SU-DHL-6 (cell line): ENCODE data around the gene STRN.
"Not testable (repeated sequence)": the region's sequence is repeated elsewhere in the genome, so short reads cannot be mapped to it uniquely, and the experiment has no call there.

Experiments
- H2AFZ ChIP-seq: fragments of 200-600 bp; sonication (generic); 2 replicates; pipeline ENCODE4 v1.6.1; 2014; ENCODE audit warnings: low read depth, mild to moderate bottlenecking, moderate library complexity, mixed read lengths, antibody characterized with exemption, low read length; ENCODE audit not compliant: severe bottlenecking
- H3F3A ChIP-seq: fragments of 200-600 bp; shearing (Covaris generic); 2 replicates; pipeline ENCODE4 v1.6.0; 2016; ENCODE audit warnings: antibody characterized with exemption, mild to moderate bottlenecking; ENCODE audit not compliant: insufficient read depth
- H3K27ac ChIP-seq: fragments of 200-600 bp; sonication (generic); 2 replicates; pipeline ENCODE4 v1.5.1; 2016; ENCODE audit warnings: low read depth, mild to moderate bottlenecking, low read length, moderate library complexity, mixed read lengths
- H3K27me3 ChIP-seq: fragments of 200-600 bp; sonication (generic), shearing (Covaris generic); 2 replicates; pipeline ENCODE4 v1.6.0; 2014; ENCODE audit warnings: mild to moderate bottlenecking, low read length
- H3K36me3 ChIP-seq: fragments of 200-600 bp; sonication (generic); 2 replicates; pipeline ENCODE4 v1.6.1; 2014; ENCODE audit warnings: mild to moderate bottlenecking, low read length, mixed read lengths
- H3K4me2 ChIP-seq: fragments of 300-600, 200-600 bp; shearing (Covaris generic), sonication (generic); 2 replicates; pipeline ENCODE4 v1.6.0; 2014; ENCODE audit warnings: low read length, low read depth, mild to moderate bottlenecking; ENCODE audit not compliant: poor library complexity, severe bottlenecking
- H3K4me3 ChIP-seq: fragments of 200-600 bp; sonication (generic); 2 replicates; pipeline ENCODE4 v1.5.1; 2014; ENCODE audit warnings: antibody characterized with exemption, low read length, mild to moderate bottlenecking, mixed read lengths; ENCODE audit not compliant: insufficient read depth, poor library complexity, severe bottlenecking
- H3K79me2 ChIP-seq: fragments of 200-600 bp; sonication (generic); 2 replicates; pipeline ENCODE4 v1.6.1; 2014; ENCODE audit warnings: mild to moderate bottlenecking, low read length, moderate library complexity; ENCODE audit not compliant: insufficient read depth
- H3K9ac ChIP-seq: fragments of 200-600 bp; sonication (generic); 2 replicates; pipeline ENCODE4 v1.7.0; 2014; ENCODE audit warnings: mild to moderate bottlenecking, low read length
- H3K9me2 ChIP-seq: fragments of 200-600 bp; sonication (generic); replicated peaks from 2 replicates; pipeline ENCODE4 v1.6.1; 2014; ENCODE audit warnings: low read length; ENCODE audit not compliant: insufficient read depth
- H3K9me3 ChIP-seq: fragments of 200-600 bp; sonication (generic); 2 replicates; pipeline ENCODE4 v1.6.1; 2014; ENCODE audit warnings: low read length, mixed read lengths; ENCODE audit not compliant: insufficient read depth
- H4K20me1 ChIP-seq: fragments of 200-600 bp; sonication (generic); 2 replicates; pipeline ENCODE4 v1.6.1; 2014; ENCODE audit warnings: low read depth, mild to moderate bottlenecking, antibody characterized with exemption, low read length, moderate library complexity, mixed read lengths
- EZH2phosphoT487 ChIP-seq: fragments of 200-600 bp; sonication (generic), shearing (Covaris generic); conservative IDR thresholded peaks from 2 replicates; pipeline ENCODE4 v1.6.1; 2018; ENCODE audit warnings: mild to moderate bottlenecking, antibody characterized with exemption, low read length, moderate library complexity, mixed read lengths
- TF ChIP-seq, protein P1 (sequence below): fragments of 200-600 bp; sonication (generic); IDR thresholded peaks from one replicate; pipeline ENCODE4 v1.5.1; 2017; ENCODE audit warnings: antibody characterized with exemption, mild to moderate bottlenecking, low read length, moderate library complexity; ENCODE audit not compliant: insufficient read depth, poor library complexity, severe bottlenecking

The STRN gene

DNA sequence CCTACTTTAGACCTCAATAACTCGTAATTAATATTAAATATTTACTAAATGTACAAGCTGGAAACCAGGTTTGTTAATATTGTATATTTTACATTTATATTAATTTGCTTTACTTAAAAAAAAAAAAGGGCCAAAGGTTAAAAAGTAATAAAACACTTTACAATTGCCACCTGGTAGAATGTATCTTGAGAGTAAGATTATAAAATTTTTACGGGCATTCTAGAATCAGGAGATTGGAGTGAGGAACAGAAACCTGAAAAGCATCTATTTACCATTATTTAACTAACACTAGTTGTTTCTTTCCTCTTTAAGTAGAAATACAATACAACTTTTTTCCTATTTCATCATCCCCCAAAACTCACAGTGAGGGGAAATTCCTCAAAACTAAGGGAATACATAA lies 15.6 kb upstream of the STRN start:
- Histone ChIP-seq H3K9me2 (no peaks in the 10 kb centered on the region), H3K27ac (no peak overlapping the region), H3K79me2 (no peaks in the 10 kb centered on the region), H3K9ac (no peak overlapping the region), H2AFZ (no peak overlapping the region), H3K36me3 (no peaks in the 10 kb centered on the region; the same call in 1 of the 2 replicates), H3K9me3 (no peaks in the 10 kb centered on the region), H4K20me1 (no peaks in the 10 kb centered on the region), H3K4me2 (no peak overlapping the region), H3F3A (peaks cover 10% of the 10 kb centered on the region; the same call in 1 of the 2 replicates), H3K27me3 (no peaks in the 10 kb centered on the region), H3K4me3 (no peak overlapping the region)
- TF ChIP-seq, protein P1, sequence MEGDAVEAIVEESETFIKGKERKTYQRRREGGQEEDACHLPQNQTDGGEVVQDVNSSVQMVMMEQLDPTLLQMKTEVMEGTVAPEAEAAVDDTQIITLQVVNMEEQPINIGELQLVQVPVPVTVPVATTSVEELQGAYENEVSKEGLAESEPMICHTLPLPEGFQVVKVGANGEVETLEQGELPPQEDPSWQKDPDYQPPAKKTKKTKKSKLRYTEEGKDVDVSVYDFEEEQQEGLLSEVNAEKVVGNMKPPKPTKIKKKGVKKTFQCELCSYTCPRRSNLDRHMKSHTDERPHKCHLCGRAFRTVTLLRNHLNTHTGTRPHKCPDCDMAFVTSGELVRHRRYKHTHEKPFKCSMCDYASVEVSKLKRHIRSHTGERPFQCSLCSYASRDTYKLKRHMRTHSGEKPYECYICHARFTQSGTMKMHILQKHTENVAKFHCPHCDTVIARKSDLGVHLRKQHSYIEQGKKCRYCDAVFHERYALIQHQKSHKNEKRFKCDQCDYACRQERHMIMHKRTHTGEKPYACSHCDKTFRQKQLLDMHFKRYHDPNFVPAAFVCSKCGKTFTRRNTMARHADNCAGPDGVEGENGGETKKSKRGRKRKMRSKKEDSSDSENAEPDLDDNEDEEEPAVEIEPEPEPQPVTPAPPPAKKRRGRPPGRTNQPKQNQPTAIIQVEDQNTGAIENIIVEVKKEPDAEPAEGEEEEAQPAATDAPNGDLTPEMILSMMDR, result no peak
- TF ChIP-seq EZH2phosphoT487, result no peak

DNA sequence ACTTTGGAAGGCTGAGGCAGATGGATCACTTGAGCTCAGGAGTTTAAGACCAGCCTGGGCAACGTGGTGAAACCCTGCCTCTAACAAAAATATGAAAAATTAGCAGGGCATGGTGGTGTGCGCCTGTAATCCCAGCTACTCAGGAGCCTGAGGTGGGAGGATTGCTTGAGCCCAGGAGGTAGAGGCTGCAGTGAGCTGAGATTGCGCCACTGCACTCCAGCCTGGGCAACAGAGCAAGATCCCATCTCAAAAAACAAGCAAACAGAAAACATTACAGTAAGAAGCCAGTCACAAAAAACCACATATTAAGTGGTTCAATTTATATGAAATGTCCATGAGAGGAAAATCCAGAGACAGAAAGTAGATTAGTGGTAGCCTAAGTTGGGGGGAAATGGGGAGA lies 12.7 kb upstream of the STRN start:
- H3K9me2 ChIP-seq, H3K9me3 ChIP-seq, H3K4me2 ChIP-seq, H3K27ac ChIP-seq, H3K79me2 ChIP-seq, H3K9ac ChIP-seq, H3K36me3 ChIP-seq, H2AFZ ChIP-seq, H3K4me3 ChIP-seq, H3K27me3 ChIP-seq, H3F3A ChIP-seq, H4K20me1 ChIP-seq: not testable (repeated sequence)

GRCh38 chr2:36976065-36976464 lies 9.7 kb upstream of the STRN start:
- no peaks in the 10 kb centered on the region for H3K79me2 ChIP-seq
- H3K27me3 ChIP-seq, result no peaks in the 10 kb centered on the region
- H3K9ac ChIP-seq, result no peak overlapping the region
- no peaks in the 10 kb centered on the region for H4K20me1 ChIP-seq
- no peaks in the 10 kb centered on the region for H3K9me2 ChIP-seq
- no peak for TF ChIP-seq EZH2phosphoT487
- TF ChIP-seq, protein P1, result no peak
- H2AFZ ChIP-seq, result no peak overlapping the region
- H3K27ac ChIP-seq, result no peak overlapping the region
- no peaks in the 10 kb centered on the region for H3K36me3 ChIP-seq
- H3K4me2 ChIP-seq, result no peak overlapping the region
- no peaks in the 10 kb centered on the region for H3K9me3 ChIP-seq
- H3F3A ChIP-seq, result no peaks in the 10 kb centered on the region
- H3K4me3 ChIP-seq, result no peak overlapping the region

- Histone ChIP-seq H3K4me2 (no peak overlapping the region), H3K79me2 (no peaks in the 10 kb centered on the region), H4K20me1 (no peaks in the 10 kb centered on the region), H3K9me2 (no peaks in the 10 kb centered on the region), H3K4me3 (no peak overlapping the region), H3K27ac (no peak overlapping the region), H3K9me3 (no peaks in the 10 kb centered on the region), H3K36me3 (no peaks in the 10 kb centered on the region), H3F3A (no peaks in the 10 kb centered on the region), H3K27me3 (no peaks in the 10 kb centered on the region), H3K9ac (no peak overlapping the region), H2AFZ (no peak overlapping the region)
- TF ChIP-seq, protein P1, result no peak
- TF ChIP-seq EZH2phosphoT487, result no peak
These were observed 9.0 kb upstream of the STRN start for GRCh38 chr2:36975306-36975705.
